WI38 (cell line): ENCODE data around the gene EFCAB12.

Experiments used
- H3K4me3 ChIP-seq: 2 replicates; pipeline ENCODE4 v1.5.1; 2011; ENCODE audit warnings: low read depth, mild to moderate bottlenecking, control low read depth, low read length
- CTCF ChIP-seq: IDR thresholded peaks from 2 replicates; pipeline ENCODE4 v1.5.1; 2012; ENCODE audit warnings: low read depth, mild to moderate bottlenecking, control low read depth, low read length

EFCAB12 gene

GRCh38 chr3:129439226-129439816 is 10.9 kb upstream of the EFCAB12 start:
- TF ChIP-seq CTCF: no peak
- H3K4me3 ChIP-seq: peak overlapping the region; percentile 99

- TF ChIP-seq CTCF: no peak
- H3K4me3 ChIP-seq: no peak overlapping the region
Measured at GRCh38 chr3:129435367-129435766, 6.9 kb upstream of the EFCAB12 start.

GRCh38 chr3:129434140-129434539 is 5.7 kb upstream of the EFCAB12 start:
- no peak overlapping the region for H3K4me3 ChIP-seq

GRCh38 chr3:129433565-129433964 is 5.1 kb upstream of the EFCAB12 start:
- TF ChIP-seq CTCF: no peak
- H3K4me3 ChIP-seq: no peak overlapping the region

More at GRCh38 chr3:129434140-129434539, 5.7 kb upstream of the EFCAB12 start:
- TF ChIP-seq CTCF: no peak

- TF ChIP-seq CTCF: no peak
Measured at GRCh38 chr3:129432671-129433070, 4.2 kb upstream of the EFCAB12 start.

GRCh38 chr3:129432036-129432435 is 3.6 kb upstream of the EFCAB12 start:
- H3K4me3 ChIP-seq: no peak overlapping the region
- TF ChIP-seq CTCF: no peak

More at GRCh38 chr3:129432671-129433070, 4.2 kb upstream of the EFCAB12 start:
- H3K4me3 ChIP-seq: no peak overlapping the region

GRCh38 chr3:129429602-129430001 is 1.2 kb upstream of the EFCAB12 start:
- TF ChIP-seq CTCF: no peak
- no peak overlapping the region for H3K4me3 ChIP-seq
